Measurements from ENCODE around the gene TMEM54. TPM values are rescaled to one million over a fixed set of nuclear protein-coding genes. Genes with fewer than 3 reads are reported as not detected.
A peak's percentile ranks its signal among the peaks of the same experiment; 100 is the strongest.

The TMEM54 gene
- total and polyA plus RNA-seq, 4 donors, result 0.92 to 10.9 (median 2.6) TPM

- Histone ChIP-seq H3K27ac (ENCODE audit: low read depth in 1 of 2, low read length in 2 of 2) (peak overlapping the region; percentile 92 to 95), H3K36me3 (ENCODE audit: control insufficient read depth in 4 of 4, insufficient read depth in 3 of 4, low read depth in 1 of 4, low read length in 3 of 4) (peaks cover 0 to 8% (median 3%) of the 10 kb centered on the region in 4 donors), H3K9ac (ENCODE audit: low read depth in 1 of 2, low read length in 2 of 2) (no peak overlapping the region), H3K9me3 (ENCODE audit: control insufficient read depth in 4 of 4, low read length in 3 of 4) (no peaks in the 10 kb centered on the region), H3K4me1 (ENCODE audit: control insufficient read depth in 4 of 4, insufficient read depth in 4 of 4, low read length in 3 of 4) (peaks cover 6 to 39% (median 34%) of the 10 kb centered on the region in 4 donors), H3K4me3 (ENCODE audit: low read depth in 1 of 3, low read length in 3 of 3) (no peak overlapping the region), H3K27me3 (ENCODE audit: control insufficient read depth in 4 of 4, insufficient read depth in 4 of 4, low read length in 3 of 4) (no peaks in the 10 kb centered on the region)
- TF ChIP-seq RXRA (IDR thresholded peaks at IDR 0.05) (peak in 1 of 2 donors; percentile 57), ZBTB33 (IDR thresholded peaks at IDR 0.05) (no peak)
- no peak for DNase-seq (ENCODE audit: low spot score)
- 41% methylated on average over 3 of the region's 3 CpGs for WGBS
Observed at GRCh38 chr1:32865639-32866405, 35.4 kb downstream of the TMEM54 start.

GRCh38 chr1:32864375-32865019 is 36.7 kb downstream of the TMEM54 start:
- peak overlapping the region in 1 of 2 donors; percentile 41 for H3K9ac ChIP-seq (ENCODE audit: low read depth in 1 of 2, low read length in 2 of 2)
- H3K27ac ChIP-seq (ENCODE audit: low read depth in 1 of 2, low read length in 2 of 2), result peak overlapping the region; percentile 92 to 95
- TF ChIP-seq FOXA2 (IDR thresholded peaks at IDR 0.05) (peak; percentile 72), CTCF (IDR thresholded peaks at IDR 0.05; ENCODE audit: low read depth, low read length, missing input control) (no peak), ZBTB33 (IDR thresholded peaks at IDR 0.05) (peak; percentile 47), NR2F2 (IDR thresholded peaks at IDR 0.05) (no peak), JUND (IDR thresholded peaks at IDR 0.05) (peak; percentile 89 to 91), EGR1 (IDR thresholded peaks at IDR 0.05; ENCODE audit: low read depth in 2 of 2) (no peak), ATF3 (IDR thresholded peaks at IDR 0.05) (peak; percentile 90), HNF4G (IDR thresholded peaks at IDR 0.05) (no peak), MAX (IDR thresholded peaks at IDR 0.05) (peak; percentile 33), HNF4A (conservative IDR thresholded peaks at IDR 0.05) (peak; percentile 58 to 67), RXRA (IDR thresholded peaks at IDR 0.05) (peak; percentile 97 to 98), RAD21 (IDR thresholded peaks at IDR 0.05) (peak; percentile 13 to 30), REST (IDR thresholded peaks at IDR 0.05) (peak; percentile 36), YY1 (IDR thresholded peaks at IDR 0.05) (peak; percentile 57), FOXA1 (IDR thresholded peaks at IDR 0.05) (peak; percentile 52), TAF1 (conservative IDR thresholded peaks at IDR 0.05) (no peak), SP1 (IDR thresholded peaks at IDR 0.05) (peak; percentile 78)
- H3K27me3 ChIP-seq (ENCODE audit: control insufficient read depth in 4 of 4, insufficient read depth in 4 of 4, low read length in 3 of 4), result no peaks in the 10 kb centered on the region
- H3K4me3 ChIP-seq (ENCODE audit: low read depth in 1 of 3, low read length in 3 of 3), result peak overlapping the region in 1 of 3 donors; percentile 25
- 36% methylated on average over 8 of the region's 8 CpGs for WGBS
- no peak for DNase-seq (ENCODE audit: low spot score)
- H3K36me3 ChIP-seq (ENCODE audit: control insufficient read depth in 4 of 4, insufficient read depth in 3 of 4, low read depth in 1 of 4, low read length in 3 of 4), result peaks cover 0 to 10% (median 3%) of the 10 kb centered on the region in 4 donors
- peaks cover 4 to 34% (median 26%) of the 10 kb centered on the region in 4 donors for H3K4me1 ChIP-seq (ENCODE audit: control insufficient read depth in 4 of 4, insufficient read depth in 4 of 4, low read length in 3 of 4)
- H3K9me3 ChIP-seq (ENCODE audit: control insufficient read depth in 4 of 4, low read length in 3 of 4), result no peaks in the 10 kb centered on the region
